HPDE6-E6E7 (cell line): Measurements from ENCODE around the gene GPR180.

Experiments
- DNase-seq: peaks from one replicate; pipeline ENCODE4 v3.0.0; 2011; ENCODE audit warnings: missing footprints; ENCODE audit errors: extremely low spot score

Gene GPR180

DNA sequence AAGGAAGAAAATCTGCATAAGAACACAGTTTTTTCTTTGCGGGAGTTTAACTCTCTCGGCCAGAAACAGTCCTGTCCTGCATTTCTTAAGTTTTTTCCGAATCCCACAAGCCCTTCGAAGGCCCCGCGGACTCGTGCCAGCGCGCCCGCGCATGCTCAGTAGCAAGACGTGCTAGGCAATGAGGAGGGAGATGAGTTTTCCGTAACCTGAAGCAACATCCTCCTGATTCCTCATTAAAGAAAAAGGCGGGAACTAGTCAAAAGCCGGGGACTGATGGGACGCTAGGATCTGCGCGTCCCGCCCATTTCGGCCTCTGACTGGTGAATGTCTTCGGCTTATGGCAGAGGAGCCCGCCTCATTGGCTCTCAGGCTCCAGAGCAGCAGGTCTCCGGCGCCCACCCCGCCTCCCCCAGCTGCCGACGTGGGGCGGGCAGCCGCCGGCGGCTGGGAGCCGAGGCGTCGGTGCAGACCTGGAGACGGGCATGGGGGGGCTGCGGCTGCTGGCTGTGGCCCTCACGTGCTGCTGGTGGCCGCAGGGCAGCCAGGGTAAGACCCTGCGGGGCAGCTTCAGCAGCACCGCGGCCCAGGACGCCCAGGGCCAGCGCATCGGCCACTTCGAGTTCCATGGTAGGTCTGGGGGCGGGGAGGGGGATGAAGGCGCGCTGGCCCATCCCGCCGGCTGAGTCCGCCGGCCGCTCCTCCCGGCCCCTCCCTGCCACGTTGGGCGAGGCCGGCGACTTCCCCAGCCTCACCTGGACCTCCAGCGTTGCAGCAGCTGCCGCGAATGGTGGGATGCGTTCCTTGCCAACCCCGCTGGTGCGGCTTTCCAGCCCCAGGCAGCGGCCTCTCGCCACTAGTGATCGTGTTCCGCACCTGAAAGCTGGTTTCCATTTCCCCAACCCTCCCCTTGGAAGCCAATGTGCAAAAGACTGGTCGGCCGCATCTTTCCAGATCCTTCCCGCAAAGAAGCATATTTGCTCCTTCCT lies at the start of gene GPR180:
Gene GPR180 (plus strand): TSS at position 412 of the 986 bp plus-strand sequence. CDS start 71 bp downstream, at position 483.
- peak; percentile 98 for DNase-seq

DNA sequence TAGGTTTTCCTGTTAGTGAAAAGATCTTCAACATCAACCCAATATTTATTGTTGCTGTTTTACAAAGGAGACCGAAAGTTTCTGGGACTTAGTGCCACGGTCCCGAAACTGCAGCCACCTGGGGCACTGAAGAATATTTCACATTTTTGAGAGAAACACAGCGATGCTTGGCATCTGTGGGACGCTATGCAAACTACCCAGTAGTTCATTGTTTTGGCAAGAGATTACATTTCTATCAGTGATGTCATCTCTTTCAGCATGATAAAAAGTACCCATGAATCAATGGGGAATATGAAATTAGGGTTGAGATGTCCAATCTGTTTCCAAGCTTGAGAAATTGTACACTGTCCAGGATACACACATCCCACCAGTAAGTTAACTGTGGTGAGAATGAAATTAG lies 49.6 kb upstream of the GPR180 start:
- no peak for DNase-seq

GRCh38 chr13:94553766-94554165 lies 47.9 kb upstream of the GPR180 start:
- DNase-seq = no peak

- DNase-seq = no peak
These were observed 45.6 kb upstream of the GPR180 start for GRCh38 chr13:94556041-94556440.

GRCh38 chr13:94556621-94557020 lies 45.0 kb upstream of the GPR180 start:
- DNase-seq = no peak

DNA sequence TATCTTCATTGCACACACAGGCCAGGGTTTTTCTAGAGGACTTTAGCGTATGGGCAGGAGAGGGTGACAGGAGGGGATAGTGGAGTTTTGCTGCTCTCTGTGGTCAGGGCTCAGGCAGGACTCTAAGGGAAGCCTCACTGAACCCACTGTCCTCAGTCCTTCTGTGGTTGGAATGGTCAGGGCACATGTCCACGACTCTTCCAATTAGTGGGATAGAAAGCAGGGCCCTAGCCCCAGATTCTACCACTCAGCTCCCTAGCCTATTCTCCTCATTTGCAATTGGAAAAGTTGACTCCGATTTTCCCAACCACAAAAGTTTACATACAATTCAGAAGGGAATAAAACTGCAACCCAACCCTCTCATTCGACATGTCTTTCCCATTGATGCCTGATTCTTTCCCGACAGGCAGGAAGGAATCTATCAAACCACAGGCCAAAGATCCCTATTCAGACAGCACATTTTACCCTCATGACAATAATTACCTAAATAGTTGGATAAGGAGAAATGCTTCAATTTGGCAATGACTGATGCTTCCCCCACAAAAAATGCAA lies 43.9 kb upstream of the GPR180 start:
- no peak for DNase-seq

DNA sequence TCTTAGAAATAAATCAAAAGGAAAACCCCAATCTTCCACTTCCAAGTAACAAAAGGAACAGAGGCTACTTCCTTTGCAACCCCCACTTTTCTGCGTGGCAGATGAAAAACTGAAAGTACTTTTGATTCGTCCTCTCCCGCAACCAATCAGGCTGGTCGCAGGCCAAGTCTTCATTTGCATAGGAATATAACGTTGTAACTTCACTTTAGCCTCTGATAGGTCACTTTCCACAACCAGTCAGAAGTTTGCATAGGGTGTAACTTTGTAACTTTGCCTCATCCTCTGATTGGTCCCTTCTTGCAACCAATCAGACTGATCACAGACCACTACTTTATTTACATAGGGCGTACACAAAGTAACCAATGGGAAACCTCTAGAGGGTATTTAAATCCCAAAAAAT lies 42.9 kb upstream of the GPR180 start:
- no peak for DNase-seq

DNA sequence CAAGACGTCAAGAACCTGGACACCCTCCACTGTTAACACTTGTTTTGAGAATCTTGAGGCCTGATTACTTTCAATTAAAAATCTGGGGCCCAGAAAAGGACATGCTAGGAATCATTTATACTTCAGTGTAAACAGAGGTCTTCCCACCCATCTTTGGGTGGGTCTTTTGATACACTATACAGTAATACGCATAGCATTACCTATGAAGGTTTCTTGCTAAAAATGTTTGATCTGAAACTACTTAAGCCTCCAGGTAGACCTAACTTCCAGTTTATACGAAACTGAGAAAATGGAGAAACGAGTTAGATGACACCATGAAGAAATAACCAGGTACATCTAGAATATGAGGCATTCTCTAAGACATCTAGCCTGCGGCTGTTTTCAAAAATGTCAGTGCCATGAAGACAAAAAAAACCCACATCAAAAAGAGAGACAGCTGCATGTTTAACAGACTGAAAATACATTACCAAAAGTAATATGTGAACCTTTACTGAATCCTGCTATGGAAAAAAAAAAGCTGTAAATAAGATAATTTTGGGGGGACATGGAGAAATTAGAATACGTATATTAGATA lies 42.3 kb upstream of the GPR180 start:
- no peak for DNase-seq

GRCh38 chr13:94560116-94560515 lies 41.5 kb upstream of the GPR180 start:
- DNase-seq = no peak

DNA sequence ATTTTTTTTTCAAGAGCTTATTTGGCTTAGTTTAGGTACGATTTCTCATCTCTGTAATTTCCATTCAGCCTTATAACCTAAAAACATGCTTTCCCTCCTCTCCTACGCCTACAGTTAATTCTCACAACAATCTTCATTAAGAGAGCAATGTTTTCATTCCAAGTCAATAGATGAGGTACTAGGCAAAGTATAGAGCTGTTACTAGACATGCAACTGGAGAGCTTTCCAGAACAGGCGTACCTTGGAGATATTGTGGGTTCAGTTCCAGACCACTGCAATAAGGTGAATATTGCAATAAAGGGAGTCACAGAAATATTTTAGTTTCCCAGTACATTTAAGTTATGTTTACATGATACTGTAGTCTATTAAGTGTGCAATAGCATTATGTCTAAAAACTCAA lies 40.5 kb upstream of the GPR180 start:
- DNase-seq = no peak

DNA sequence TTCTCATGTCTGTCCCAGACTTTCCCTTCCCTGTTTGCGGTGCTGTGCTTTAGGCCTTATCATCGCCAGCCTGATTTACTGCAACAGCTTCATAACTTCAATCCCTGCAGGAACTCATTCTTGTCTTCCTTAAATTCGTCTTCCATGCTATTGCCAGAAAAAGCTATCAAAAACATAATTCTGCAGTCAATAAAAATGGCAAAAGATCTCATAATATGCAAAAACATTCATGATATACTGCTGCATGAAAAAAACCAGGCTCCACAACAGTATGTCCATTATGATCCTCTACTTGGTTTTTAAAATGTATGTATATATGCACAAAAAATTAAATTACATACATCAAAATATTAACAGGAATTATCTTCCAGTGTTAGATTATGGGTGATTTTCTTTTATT lies 34.1 kb upstream of the GPR180 start:
- DNase-seq = no peak

- DNase-seq = no peak
These were observed 33.2 kb upstream of the GPR180 start for GRCh38 chr13:94568443-94568842.

- DNase-seq = no peak
These were observed 32.0 kb upstream of the GPR180 start for GRCh38 chr13:94569615-94570014.

- DNase-seq = no peak
These were observed 22.6 kb upstream of the GPR180 start for GRCh38 chr13:94579063-94579462.

GRCh38 chr13:94583926-94584325 lies 17.7 kb upstream of the GPR180 start:
- no peak for DNase-seq

GRCh38 chr13:94585543-94586101 lies 16.0 kb upstream of the GPR180 start:
- no peak for DNase-seq

- DNase-seq = no peak
These were observed 15.3 kb upstream of the GPR180 start for GRCh38 chr13:94586371-94586770.

DNA sequence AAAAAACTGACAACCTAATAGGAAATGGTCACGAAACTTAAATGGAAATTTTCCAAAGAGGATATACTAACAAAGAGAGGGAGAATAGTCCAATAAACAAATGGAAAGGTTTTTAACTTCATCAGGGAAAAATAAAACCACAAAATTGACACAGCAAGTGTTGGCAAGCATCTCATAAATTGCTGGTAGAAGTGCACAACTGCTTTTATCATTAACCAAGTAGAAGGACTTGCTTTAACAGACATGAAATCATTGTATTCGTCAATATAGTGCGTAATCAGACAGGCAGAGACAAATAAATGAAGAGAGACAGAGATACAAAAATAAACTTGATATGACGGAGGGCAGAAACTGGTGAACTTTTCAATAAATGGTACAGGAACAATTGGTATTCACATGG lies 13.1 kb upstream of the GPR180 start:
- DNase-seq = no peak

- no peak for DNase-seq
These were observed 10.9 kb upstream of the GPR180 start for GRCh38 chr13:94590744-94591143.

DNA sequence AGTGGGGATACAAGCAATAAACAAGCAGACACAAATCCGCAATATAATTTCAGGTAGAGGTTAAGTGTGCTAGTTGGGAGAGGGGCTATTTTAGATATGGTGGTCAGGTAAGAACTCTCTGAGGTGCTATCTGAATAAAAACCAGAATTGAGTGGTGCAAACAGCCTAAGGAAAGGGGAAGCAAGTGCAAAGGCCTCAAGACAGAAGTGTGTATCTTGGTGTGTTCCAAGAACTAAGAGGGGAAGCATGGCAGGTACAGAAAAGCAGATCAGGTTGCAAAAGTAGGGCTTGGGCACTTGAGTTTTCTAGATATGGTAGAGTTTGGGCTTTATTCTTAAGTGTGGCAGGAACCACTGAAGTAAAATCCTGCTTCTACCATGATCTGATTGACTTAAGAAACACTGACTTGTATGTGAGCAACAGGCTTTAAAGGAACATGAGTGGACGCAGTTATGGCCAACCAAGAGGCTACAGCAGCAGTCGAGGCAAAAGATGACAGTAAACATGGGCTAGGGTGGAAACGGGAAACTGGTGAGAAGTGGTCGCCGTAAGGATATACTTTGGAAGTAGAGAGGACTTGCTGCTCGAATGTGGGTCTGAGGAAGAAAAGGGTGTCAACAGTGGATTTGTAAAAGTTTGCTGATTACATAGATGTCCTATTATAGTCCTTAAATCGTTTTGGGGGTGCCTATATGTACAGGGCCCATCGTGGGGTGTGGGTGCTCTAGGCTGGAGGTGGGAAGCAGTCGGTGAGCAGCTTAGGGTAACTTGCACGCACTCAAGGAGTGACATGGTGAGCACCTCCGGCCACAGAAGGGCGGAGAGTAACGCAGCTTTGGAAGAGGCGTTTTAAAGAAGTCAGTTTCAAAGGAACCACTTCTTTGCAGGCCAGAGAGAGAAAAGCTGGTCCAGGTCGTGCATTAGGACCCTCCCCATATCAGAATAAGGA lies 6.4 kb upstream of the GPR180 start:
- no peak for DNase-seq

DNA sequence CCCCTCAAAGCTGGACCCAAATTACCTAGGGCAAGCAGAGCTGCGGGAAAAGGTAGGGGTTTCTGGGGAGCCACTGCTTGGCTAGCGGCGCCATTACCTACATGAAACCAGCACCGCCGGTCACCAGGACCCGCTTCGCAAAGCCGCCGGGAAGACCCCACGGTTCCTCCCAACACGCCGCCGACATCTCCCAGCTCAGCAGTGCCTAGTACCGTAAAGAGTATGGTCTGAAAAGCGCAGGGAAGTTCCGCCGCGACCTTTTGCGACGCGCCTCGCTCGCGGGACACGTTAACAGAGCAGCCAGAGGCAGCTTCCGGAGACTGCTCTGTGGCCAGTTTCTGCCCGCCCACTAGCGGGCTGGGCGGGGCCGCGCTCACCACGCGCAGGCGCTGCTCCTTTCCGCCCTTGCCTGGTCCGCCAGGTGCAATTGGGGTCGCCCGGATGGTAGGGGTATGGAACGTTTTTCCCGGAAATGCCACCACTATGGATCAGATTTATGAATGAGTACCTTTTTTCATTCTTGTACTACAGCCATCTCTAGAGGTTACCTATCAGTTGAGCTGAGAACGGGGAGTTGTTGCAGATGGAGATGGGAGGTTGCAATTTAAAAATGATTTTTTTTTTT lies 5.6 kb upstream of the GPR180 start, which contains the start of gene TGDS:
Gene TGDS (minus strand): TSS at position 203 of the 625 bp plus-strand sequence. CDS start 16 bp downstream, at position 187.
- peak; percentile 78 for DNase-seq
